Measurements from ENCODE around the gene GALNT12.

The GALNT12 gene

DNA sequence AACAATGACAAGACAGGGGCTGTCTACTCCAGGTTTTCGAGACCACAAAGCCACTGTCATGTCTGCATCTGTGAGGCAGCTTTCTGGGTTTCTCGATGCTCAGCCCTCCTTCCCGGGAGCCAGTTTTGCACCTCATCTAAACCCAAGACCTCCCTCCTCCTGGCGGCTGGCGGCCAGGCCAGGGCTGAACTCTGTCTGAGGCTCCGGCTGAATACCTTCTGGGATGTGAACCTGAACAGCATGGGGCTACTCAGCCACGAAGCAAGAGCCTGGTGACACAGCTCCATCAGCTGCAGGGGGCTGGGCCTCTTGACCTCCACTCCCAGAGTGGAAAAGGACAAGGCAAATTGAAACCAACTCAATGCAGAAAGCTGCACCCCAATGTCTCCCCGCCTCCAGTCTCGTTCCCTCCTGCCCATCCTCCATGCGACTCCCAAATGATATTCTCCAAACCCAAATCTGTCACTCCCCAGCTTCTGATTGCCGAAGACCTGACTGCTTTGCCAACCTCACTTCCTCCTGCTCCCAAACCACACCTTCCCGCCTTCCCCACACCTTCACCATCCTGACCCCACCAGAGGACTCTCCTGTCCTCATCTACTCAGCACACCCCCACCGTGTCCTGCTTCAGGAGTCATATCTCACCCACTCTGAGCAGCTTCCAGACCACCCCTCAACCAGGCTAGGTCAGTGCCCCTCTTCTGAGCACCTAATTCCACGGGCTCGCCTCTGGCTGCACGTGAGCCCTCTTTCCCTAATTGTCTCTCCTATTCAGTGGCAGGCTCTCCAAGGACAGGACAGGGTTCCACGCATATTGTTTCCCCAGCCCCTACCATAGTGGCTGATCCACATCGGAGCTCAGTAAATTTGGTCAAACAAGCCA, 15.6 kb upstream of the GALNT12 start:
- TF ChIP-seq, protein P1, sequence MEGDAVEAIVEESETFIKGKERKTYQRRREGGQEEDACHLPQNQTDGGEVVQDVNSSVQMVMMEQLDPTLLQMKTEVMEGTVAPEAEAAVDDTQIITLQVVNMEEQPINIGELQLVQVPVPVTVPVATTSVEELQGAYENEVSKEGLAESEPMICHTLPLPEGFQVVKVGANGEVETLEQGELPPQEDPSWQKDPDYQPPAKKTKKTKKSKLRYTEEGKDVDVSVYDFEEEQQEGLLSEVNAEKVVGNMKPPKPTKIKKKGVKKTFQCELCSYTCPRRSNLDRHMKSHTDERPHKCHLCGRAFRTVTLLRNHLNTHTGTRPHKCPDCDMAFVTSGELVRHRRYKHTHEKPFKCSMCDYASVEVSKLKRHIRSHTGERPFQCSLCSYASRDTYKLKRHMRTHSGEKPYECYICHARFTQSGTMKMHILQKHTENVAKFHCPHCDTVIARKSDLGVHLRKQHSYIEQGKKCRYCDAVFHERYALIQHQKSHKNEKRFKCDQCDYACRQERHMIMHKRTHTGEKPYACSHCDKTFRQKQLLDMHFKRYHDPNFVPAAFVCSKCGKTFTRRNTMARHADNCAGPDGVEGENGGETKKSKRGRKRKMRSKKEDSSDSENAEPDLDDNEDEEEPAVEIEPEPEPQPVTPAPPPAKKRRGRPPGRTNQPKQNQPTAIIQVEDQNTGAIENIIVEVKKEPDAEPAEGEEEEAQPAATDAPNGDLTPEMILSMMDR (IDR thresholded peaks at IDR 0.05; ENCODE audit: low read depth, low read length): no peak; the same call in 1 of the 2 replicates
- DNase-seq (ENCODE audit: extremely low read depth, low read depth): no peak

DNA sequence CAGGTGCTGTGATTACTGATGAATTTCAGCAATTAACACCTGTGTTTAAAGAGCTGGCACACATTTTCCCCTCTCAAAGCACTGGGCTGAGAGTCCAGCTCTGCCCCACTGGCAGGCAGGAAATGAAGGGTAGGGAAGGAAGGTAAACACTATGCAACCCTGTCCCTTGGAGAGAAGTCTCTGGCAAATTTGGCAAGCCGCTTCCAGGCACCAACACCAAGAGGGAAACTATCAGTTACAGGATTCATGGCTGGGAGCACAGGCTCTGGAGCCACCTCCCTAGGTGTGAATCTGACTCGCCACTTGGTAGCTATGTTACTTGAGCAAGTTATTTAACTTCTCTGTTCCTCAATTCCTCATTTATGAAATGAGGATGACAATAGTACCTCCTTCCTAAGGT, 14.4 kb upstream of the GALNT12 start:
- TF ChIP-seq, protein P1 (IDR thresholded peaks at IDR 0.05; ENCODE audit: low read depth, low read length): no peak
- no peak for DNase-seq (ENCODE audit: extremely low read depth, low read depth)

- TF ChIP-seq, protein P1 (IDR thresholded peaks at IDR 0.05; ENCODE audit: low read depth, low read length): no peak
These were observed 12.7 kb upstream of the GALNT12 start for GRCh38 chr9:98794802-98795201.

GRCh38 chr9:98795295-98795955, 12.0 kb upstream of the GALNT12 start:
- TF ChIP-seq, protein P1 (IDR thresholded peaks at IDR 0.05; ENCODE audit: low read depth, low read length): no peak
- no peak for DNase-seq (ENCODE audit: extremely low read depth, low read depth)

More at GRCh38 chr9:98794802-98795201, 12.7 kb upstream of the GALNT12 start:
- no peak for DNase-seq (ENCODE audit: extremely low read depth, low read depth)

GRCh38 chr9:98795970-98796363, 11.5 kb upstream of the GALNT12 start:
- TF ChIP-seq, protein P1 (IDR thresholded peaks at IDR 0.05; ENCODE audit: low read depth, low read length): no peak
- DNase-seq (ENCODE audit: extremely low read depth, low read depth): no peak

DNA sequence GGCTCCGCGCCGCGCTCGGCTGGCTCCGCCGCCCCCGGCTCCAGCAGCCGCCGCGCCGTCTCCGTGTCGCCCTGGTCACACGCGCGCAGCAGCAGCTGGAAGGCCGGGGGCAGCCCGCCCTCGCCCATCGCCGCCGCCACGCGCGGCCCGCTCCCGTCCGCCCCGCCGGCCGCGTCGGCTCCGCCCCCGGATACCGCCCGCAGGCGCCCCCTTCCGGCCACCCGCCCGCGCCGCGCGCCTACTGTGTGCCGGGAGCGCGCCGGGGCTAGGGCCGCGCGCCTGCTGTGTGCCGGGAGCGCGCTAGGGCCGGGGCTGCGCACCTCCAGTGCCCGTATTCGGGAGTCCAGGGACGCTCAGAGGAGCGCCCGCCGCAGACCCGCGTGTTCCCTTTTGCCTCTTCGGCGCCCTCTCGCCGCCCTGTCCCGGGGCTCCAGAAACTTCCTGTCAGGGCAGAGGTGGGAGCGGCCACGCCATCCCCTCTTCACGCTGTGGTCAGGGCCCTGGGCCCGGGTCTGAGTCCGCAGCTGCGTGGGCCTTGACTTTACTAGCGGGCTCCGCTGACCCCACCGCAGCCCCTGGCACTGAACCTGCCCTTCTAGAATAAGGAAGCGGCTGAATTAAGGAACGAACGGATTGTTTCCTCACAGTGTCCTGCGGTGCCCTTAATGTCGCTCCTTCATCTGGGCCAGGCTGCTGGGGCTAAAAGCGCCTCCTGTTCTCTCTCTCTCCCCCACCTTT, 10.9 kb upstream of the GALNT12 start, which contains the start of gene ANKS6:
TSS of gene ANKS6 (minus strand) at position 192 of the 738 bp plus-strand sequence. CDS start at position 128, 64 bp downstream.
- peak; percentile 36 for DNase-seq (ENCODE audit: extremely low read depth, low read depth)
- TF ChIP-seq, protein P1 (IDR thresholded peaks at IDR 0.05; ENCODE audit: low read depth, low read length): peak; percentile 28; the same call in 1 of the 2 replicates
